Measurements from ENCODE around the gene PDSS2. TPM values are rescaled to one million over a fixed set of nuclear protein-coding genes. Genes with fewer than 3 reads are reported as not detected.
"Not testable (repeated sequence)": the region's sequence is repeated elsewhere in the genome, so short reads cannot be mapped to it uniquely, and the experiment has no call there.

The PDSS2 gene
- polyA plus RNA-seq, 2 donors: 3.6 to 7.3 TPM

DNA sequence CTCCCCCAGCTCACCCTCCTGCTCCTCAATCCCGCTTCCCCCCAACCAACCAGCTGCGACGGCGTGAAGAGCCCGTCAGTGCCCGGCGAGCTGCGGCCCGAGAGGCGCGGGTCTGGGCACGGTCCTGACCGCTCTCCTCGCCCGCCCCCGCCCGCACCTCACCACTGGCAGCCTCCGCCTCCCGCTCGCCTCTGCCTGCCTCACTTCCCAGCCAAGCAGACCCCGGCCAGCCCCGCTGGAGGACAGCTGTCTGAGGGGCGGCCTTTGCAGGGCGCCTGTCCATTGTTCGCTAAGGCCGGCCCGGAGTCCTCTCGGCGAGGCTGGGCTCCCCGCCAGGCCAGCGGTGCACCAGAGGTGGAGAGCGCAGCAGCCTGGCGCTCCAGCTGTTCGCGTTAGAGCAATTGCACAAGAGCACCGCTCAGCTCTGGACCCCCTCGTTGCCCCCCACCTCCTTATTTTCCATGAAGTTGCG lies 31.8 kb upstream of the PDSS2 start:
- 2% methylated on average over 25 to 38 of the region's 38 CpGs for WGBS, 2 donors
- H3K4me3 ChIP-seq (ENCODE audit: low read depth in 1 of 2, low read length in 2 of 2): peak overlapping the region; percentile 53 to 69
- peaks cover 0 to 2% of the 10 kb centered on the region in 2 donors for H3K4me1 ChIP-seq (ENCODE audit: control insufficient read depth in 2 of 2, insufficient read depth in 2 of 2, low read length in 1 of 2)
- H3K9me3 ChIP-seq (ENCODE audit: control insufficient read depth in 2 of 2, insufficient read depth in 1 of 2, low read depth in 1 of 2, low read length in 1 of 2): no peaks in the 10 kb centered on the region
- no peaks in the 10 kb centered on the region for H3K36me3 ChIP-seq (ENCODE audit: control insufficient read depth in 2 of 2, insufficient read depth in 2 of 2, low read length in 1 of 2)
- peak overlapping the region in 1 of 2 donors; percentile 3 for H3K27ac ChIP-seq (ENCODE audit: low read depth in 2 of 2, low read length in 1 of 2)
- no peaks in the 10 kb centered on the region for H3K27me3 ChIP-seq (ENCODE audit: control insufficient read depth in 1 of 2, insufficient read depth in 2 of 2, low read length in 2 of 2)

DNA sequence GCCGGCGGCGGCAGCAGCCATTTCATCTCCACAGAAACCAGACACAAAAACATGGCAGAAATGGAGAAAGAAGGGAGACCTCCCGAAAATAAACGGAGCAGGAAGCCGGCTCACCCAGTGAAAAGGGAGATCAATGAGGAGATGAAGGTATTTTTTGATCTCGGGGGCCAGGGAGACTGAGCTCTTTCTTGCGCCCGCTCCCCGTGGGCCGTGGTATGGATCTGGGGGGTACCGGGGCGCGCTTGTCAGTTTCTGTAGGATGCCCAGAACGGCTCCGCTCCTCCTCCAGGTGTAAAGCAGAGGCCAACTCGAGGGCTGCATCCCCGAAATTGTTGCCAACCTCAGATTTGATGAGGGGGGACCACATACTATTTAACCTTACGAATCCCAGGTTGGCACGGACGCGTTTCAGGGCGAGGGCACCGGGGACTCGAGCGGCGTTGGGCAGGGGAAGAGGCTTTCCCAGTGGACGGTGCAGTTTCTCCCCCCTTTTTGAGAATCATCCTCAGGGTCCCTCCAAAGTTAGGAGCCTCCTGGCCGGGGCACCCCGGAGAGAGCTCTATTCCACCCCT lies 31.3 kb upstream of the PDSS2 start:
- WGBS, 2 donors: 1% methylated on average over 30 of the region's 30 CpGs
- Histone ChIP-seq H3K27me3 (ENCODE audit: control insufficient read depth in 1 of 2, insufficient read depth in 2 of 2, low read length in 2 of 2) (no peaks in the 10 kb centered on the region), H3K4me3 (ENCODE audit: low read depth in 1 of 2, low read length in 2 of 2) (peak overlapping the region; percentile 53 to 69), H3K9me3 (ENCODE audit: control insufficient read depth in 2 of 2, insufficient read depth in 1 of 2, low read depth in 1 of 2, low read length in 1 of 2) (no peaks in the 10 kb centered on the region), H3K4me1 (ENCODE audit: control insufficient read depth in 2 of 2, insufficient read depth in 2 of 2, low read length in 1 of 2) (peaks cover 0 to 2% of the 10 kb centered on the region in 2 donors), H3K27ac (ENCODE audit: low read depth in 2 of 2, low read length in 1 of 2) (peak overlapping the region; percentile 54 to 68), H3K36me3 (ENCODE audit: control insufficient read depth in 2 of 2, insufficient read depth in 2 of 2, low read length in 1 of 2) (no peaks in the 10 kb centered on the region)

DNA sequence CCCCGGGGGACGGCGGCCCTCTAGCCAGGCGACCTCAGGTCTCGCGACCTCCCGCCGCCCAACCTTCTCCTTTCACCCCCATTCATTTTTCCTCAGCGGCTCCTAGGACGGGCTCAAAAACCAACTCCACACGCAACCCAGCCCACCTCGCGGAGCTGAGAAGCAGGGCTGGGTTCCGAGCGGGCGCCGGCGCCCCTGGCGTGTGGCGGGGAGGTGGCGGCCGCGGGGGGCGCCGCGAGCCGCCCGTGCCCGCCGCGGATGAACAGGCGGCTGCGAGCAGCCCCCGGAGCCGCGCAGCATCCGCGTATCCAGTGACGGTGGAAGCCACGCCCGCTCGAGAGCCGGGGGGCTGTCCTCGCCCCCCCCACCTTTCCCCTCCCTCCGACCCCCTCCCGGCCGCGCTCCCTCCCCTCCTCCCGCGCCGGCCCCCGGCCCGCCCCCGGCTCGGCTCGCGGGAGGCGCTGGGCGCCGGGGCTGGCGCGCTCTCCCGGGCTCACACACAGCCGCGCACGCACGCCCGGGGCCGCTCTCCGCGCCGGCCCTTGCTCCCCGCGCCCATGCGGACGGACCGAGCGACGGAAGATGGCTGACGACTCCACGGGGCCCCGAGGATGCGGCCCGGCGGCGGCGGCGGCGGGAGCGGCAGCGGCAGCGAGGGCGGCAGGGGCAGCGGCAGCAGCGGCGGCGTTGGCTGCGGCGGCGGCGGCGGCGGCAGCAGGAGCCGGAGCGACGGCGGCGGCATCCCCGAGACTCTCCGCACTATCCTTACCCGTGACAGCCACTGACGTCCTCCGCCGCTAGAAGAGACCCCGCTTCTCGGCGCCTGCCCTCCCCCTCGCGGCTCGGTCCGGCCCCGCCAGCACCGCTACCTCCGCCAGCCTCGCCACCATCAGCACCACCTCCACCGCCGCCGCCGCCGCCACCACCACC lies 30.5 kb upstream of the PDSS2 start, which contains the start of gene SOBP:
TSS of gene SOBP (plus strand) at position 482 of the 930 bp plus-strand sequence. CDS start 500 bp downstream, outside the sequence.
- no peaks in the 10 kb centered on the region for H3K36me3 ChIP-seq (ENCODE audit: control insufficient read depth in 2 of 2, insufficient read depth in 2 of 2, low read length in 1 of 2)
- H3K9me3 ChIP-seq (ENCODE audit: control insufficient read depth in 2 of 2, insufficient read depth in 1 of 2, low read depth in 1 of 2, low read length in 1 of 2): no peaks in the 10 kb centered on the region
- 0 to 1% methylated on average over 68 to 130 of the region's 130 CpGs for WGBS, 2 donors
- H3K4me3 ChIP-seq (ENCODE audit: low read depth in 1 of 2, low read length in 2 of 2): peak within 1 kb of the TSS; percentile 53 to 69
- no peaks in the 10 kb centered on the region for H3K27me3 ChIP-seq (ENCODE audit: control insufficient read depth in 1 of 2, insufficient read depth in 2 of 2, low read length in 2 of 2)
- peak within 1 kb of the TSS; percentile 58 to 68 for H3K27ac ChIP-seq (ENCODE audit: low read depth in 2 of 2, low read length in 1 of 2)
- peaks cover 0 to 2% of the 10 kb centered on the region in 2 donors for H3K4me1 ChIP-seq (ENCODE audit: control insufficient read depth in 2 of 2, insufficient read depth in 2 of 2, low read length in 1 of 2)

GRCh38 chr6:107488875-107489635 lies 29.7 kb upstream of the PDSS2 start:
- no peaks in the 10 kb centered on the region for H3K36me3 ChIP-seq (ENCODE audit: control insufficient read depth in 2 of 2, insufficient read depth in 2 of 2, low read length in 1 of 2)
- no peaks in the 10 kb centered on the region for H3K9me3 ChIP-seq (ENCODE audit: control insufficient read depth in 2 of 2, insufficient read depth in 1 of 2, low read depth in 1 of 2, low read length in 1 of 2)
- H3K4me1 ChIP-seq (ENCODE audit: control insufficient read depth in 2 of 2, insufficient read depth in 2 of 2, low read length in 1 of 2): peaks cover 0 to 2% of the 10 kb centered on the region in 2 donors
- H3K27ac ChIP-seq (ENCODE audit: low read depth in 2 of 2, low read length in 1 of 2): peak overlapping the region; percentile 58 to 68
- H3K27me3 ChIP-seq (ENCODE audit: control insufficient read depth in 1 of 2, insufficient read depth in 2 of 2, low read length in 2 of 2): no peaks in the 10 kb centered on the region
- 1% methylated on average over 49 to 51 of the region's 51 CpGs for WGBS, 2 donors
- peak overlapping the region; percentile 53 to 69 for H3K4me3 ChIP-seq (ENCODE audit: low read depth in 1 of 2, low read length in 2 of 2)

- H3K4me3 ChIP-seq (ENCODE audit: low read depth in 1 of 2, low read length in 2 of 2): peak overlapping the region in 1 of 2 donors; percentile 69
These were observed 29.0 kb upstream of the PDSS2 start for GRCh38 chr6:107488174-107488874.

DNA sequence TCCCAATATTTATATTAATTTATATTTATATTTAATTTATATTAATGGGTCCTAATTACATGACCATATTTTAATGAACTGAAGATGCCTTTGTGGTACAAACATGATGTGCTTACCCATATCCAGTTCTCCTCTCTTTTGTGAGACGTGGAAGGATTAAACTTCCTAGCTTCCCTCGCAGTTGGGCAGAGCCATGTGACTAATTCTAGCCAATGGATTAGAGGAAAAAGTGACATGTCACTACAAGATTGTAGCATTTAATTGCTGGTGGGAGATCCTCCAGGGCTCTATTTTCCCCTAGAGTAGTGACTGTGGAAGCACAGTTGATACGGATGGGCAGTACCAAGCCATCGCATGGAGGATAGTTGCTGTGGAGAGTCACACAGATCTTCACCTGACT lies 25.8 kb upstream of the PDSS2 start:
- no peak overlapping the region for H3K27ac ChIP-seq (ENCODE audit: low read depth in 2 of 2, low read length in 1 of 2)
- H3K4me1 ChIP-seq (ENCODE audit: control insufficient read depth in 2 of 2, insufficient read depth in 2 of 2, low read length in 1 of 2): peaks cover 0 to 2% of the 10 kb centered on the region in 2 donors
- 71 to 76% methylated on average over 4 of the region's 4 CpGs for WGBS, 2 donors
- no peaks in the 10 kb centered on the region for H3K36me3 ChIP-seq (ENCODE audit: control insufficient read depth in 2 of 2, insufficient read depth in 2 of 2, low read length in 1 of 2)
- no peak overlapping the region for H3K4me3 ChIP-seq (ENCODE audit: low read depth in 1 of 2, low read length in 2 of 2)
- H3K27me3 ChIP-seq (ENCODE audit: control insufficient read depth in 1 of 2, insufficient read depth in 2 of 2, low read length in 2 of 2): no peaks in the 10 kb centered on the region
- no peaks in the 10 kb centered on the region for H3K9me3 ChIP-seq (ENCODE audit: control insufficient read depth in 2 of 2, insufficient read depth in 1 of 2, low read depth in 1 of 2, low read length in 1 of 2)

More at GRCh38 chr6:107488174-107488874, 29.0 kb upstream of the PDSS2 start:
- no peaks in the 10 kb centered on the region for H3K36me3 ChIP-seq (ENCODE audit: control insufficient read depth in 2 of 2, insufficient read depth in 2 of 2, low read length in 1 of 2)
- no peaks in the 10 kb centered on the region for H3K27me3 ChIP-seq (ENCODE audit: control insufficient read depth in 1 of 2, insufficient read depth in 2 of 2, low read length in 2 of 2)
- WGBS, 2 donors: 21 to 27% methylated on average over 27 of the region's 27 CpGs
- H3K4me1 ChIP-seq (ENCODE audit: control insufficient read depth in 2 of 2, insufficient read depth in 2 of 2, low read length in 1 of 2): peaks cover 0 to 2% of the 10 kb centered on the region in 2 donors
- H3K9me3 ChIP-seq (ENCODE audit: control insufficient read depth in 2 of 2, insufficient read depth in 1 of 2, low read depth in 1 of 2, low read length in 1 of 2): no peaks in the 10 kb centered on the region
- H3K27ac ChIP-seq (ENCODE audit: low read depth in 2 of 2, low read length in 1 of 2): peak overlapping the region in 1 of 2 donors; percentile 34

GRCh38 chr6:107479089-107479690 lies 19.8 kb upstream of the PDSS2 start:
- H3K27ac ChIP-seq (ENCODE audit: low read depth in 2 of 2, low read length in 1 of 2): no peak overlapping the region
- WGBS, 2 donors: 82 to 83% methylated on average over 4 of the region's 4 CpGs
- H3K27me3 ChIP-seq (ENCODE audit: control insufficient read depth in 1 of 2, insufficient read depth in 2 of 2, low read length in 2 of 2): no peaks in the 10 kb centered on the region
- H3K36me3 ChIP-seq (ENCODE audit: control insufficient read depth in 2 of 2, insufficient read depth in 2 of 2, low read length in 1 of 2): no peaks in the 10 kb centered on the region
- H3K4me3 ChIP-seq (ENCODE audit: low read depth in 1 of 2, low read length in 2 of 2): no peak overlapping the region
- H3K4me1 ChIP-seq (ENCODE audit: control insufficient read depth in 2 of 2, insufficient read depth in 2 of 2, low read length in 1 of 2): no peaks in the 10 kb centered on the region
- H3K9me3 ChIP-seq (ENCODE audit: control insufficient read depth in 2 of 2, insufficient read depth in 1 of 2, low read depth in 1 of 2, low read length in 1 of 2): no peaks in the 10 kb centered on the region

DNA sequence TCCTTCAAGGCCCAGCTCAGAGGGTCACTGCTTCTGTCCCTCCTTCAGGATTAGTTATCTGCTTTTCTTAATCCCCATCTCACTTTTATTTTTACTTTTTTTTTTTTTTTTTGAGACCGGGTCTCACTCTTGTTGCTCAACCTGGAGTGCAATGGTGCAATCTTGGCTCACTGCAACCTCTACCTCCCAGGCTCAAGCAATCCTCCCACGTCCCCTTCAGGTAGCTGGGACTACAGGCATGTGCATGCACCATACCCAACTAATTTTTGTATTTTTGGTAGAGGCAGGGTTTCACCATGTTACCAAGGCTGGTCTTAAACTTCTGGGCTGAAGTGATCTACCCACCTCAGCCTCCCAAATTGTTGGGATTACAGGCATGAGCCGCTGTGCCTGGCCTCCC lies 16.5 kb upstream of the PDSS2 start:
- H3K36me3 ChIP-seq (ENCODE audit: control insufficient read depth in 2 of 2, insufficient read depth in 2 of 2, low read length in 1 of 2); H3K4me3 ChIP-seq (ENCODE audit: low read depth in 1 of 2, low read length in 2 of 2); H3K4me1 ChIP-seq (ENCODE audit: control insufficient read depth in 2 of 2, insufficient read depth in 2 of 2, low read length in 1 of 2); H3K27me3 ChIP-seq (ENCODE audit: control insufficient read depth in 1 of 2, insufficient read depth in 2 of 2, low read length in 2 of 2); H3K27ac ChIP-seq (ENCODE audit: low read depth in 2 of 2, low read length in 1 of 2); H3K9me3 ChIP-seq (ENCODE audit: control insufficient read depth in 2 of 2, insufficient read depth in 1 of 2, low read depth in 1 of 2, low read length in 1 of 2): not testable (repeated sequence)
- 68% methylated on average over 3 of the region's 3 CpGs for WGBS, 2 donors
